T47D (cell line): ENCODE data around the gene TINAG.

Source experiments
- DNase-seq, 2 experiments: peaks; one replicate each; pipeline versions ENCODE4 v3.0.0 to v3.0.0-alpha.2; 2011 to 2012; ENCODE audit warnings: low read depth in 1 of 2, low spot score in 1 of 2
- JUND ChIP-seq: IDR thresholded peaks from 2 replicates; pipeline ENCODE4 v1.6.1; 2012; ENCODE audit warnings: low read depth
- in situ Hi-C: cut with HindIII; loops from 2 replicates; pipeline ENCODE4 v1.10.0; 2016; ENCODE audit warnings: low sequenced_read_pairs, low pct_unique_long_range_greater_than_20kb

Gene TINAG

DNA sequence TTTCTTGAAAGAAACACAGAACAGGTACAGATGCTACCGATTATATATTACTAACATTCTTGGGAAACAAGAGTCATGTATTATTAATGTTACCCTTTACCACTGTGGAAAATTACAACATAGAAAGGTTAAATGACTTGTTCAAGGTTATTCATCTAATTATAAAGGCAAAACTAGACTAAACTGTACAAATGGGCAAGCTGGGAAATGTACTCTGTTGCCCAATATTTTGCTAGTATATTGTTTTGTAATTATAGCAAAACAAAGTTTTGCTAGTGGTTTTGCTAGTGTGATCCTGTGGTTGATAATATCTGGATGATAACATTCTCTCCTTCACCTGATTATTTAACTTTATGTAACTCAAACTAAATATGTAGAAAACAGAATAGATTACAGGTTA is 96.5 kb downstream of the TINAG start:
- TF ChIP-seq JUND = no peak
- DNase-seq = no peak
- in situ Hi-C loops = no loop called here

DNA sequence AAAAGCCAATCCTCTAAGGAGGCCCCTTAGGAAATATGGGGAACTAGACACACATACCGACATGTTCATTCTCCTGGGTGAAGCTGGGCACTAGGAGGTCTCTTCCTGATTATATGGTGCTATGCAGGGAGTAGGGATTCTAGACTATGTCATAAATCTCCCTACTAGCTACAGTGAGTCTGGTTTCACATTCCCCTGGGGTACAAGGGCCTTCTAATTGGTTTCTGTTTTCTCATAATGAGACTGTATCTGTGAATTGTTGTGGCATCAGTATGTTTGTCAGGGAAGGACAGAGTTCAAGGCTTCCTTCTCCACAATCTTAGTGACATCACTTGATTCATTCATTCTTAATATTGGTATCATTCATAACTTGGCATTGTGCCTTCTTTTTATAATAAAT is 103.5 kb downstream of the TINAG start:
- DNase-seq = no peak
- in situ Hi-C loops = no loop called here
- TF ChIP-seq JUND = no peak

- DNase-seq = no peak
- in situ Hi-C loops = no loop called here
- TF ChIP-seq JUND = no peak
Observed at GRCh38 chr6:54415517-54415916, 107.3 kb downstream of the TINAG start.

GRCh38 chr6:54419885-54420284 is 111.6 kb downstream of the TINAG start:
- in situ Hi-C loops = no loop called here
- no peak for DNase-seq
- TF ChIP-seq JUND = no peak

- DNase-seq = no peak
- in situ Hi-C loops = no loop called here
- TF ChIP-seq JUND = no peak
Observed at GRCh38 chr6:54426995-54427394, 118.8 kb downstream of the TINAG start.

GRCh38 chr6:54427396-54427937 is 119.2 kb downstream of the TINAG start:
- DNase-seq = no peak
- in situ Hi-C loops = no loop called here
- no peak for TF ChIP-seq JUND

DNA sequence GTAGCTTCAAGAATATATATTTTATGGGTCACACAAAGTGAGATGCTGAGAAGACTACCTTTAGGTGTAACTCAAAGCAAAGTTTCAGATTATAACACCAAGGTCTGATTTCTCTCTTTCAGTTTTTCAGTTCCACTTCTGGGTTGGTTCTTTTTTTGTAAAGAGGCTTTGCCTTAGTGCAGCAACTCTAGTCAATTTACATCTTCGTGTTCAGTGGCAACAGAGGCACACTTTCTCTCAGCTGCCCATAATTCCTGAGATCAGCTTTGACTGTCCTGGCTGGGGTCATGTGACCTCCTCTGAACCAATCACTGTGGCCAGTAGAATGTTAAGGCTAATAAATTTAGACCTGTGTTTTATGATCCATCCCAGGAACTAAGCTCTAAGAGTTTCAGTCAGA is 120.2 kb downstream of the TINAG start:
- TF ChIP-seq JUND = no peak
- in situ Hi-C loops = no loop called here
- DNase-seq = no peak

DNA sequence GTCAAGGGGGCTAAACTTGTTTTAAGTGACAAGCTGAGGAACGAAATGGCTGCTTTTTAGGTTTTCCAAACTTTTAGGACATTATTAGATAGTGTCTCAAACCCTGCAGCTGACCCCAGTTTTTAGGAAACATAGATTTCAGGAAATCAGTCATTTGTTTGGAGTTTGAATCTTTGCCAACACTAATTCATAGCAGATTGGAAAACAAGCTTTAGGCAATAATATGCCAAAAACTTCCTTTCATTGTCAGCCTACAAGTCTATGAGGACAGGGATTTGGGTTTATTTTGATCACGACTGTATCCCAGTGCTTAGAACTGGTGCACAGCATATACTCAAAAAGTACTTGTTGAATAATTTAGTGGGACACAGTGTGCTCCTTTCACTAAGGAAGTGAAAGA is 123.2 kb downstream of the TINAG start:
- in situ Hi-C loops = no loop called here
- no peak for TF ChIP-seq JUND
- no peak for DNase-seq
